H1 (cell line): ENCODE results near the gene EXT2.

Experiments
- CREB1 ChIP-seq: IDR thresholded peaks from 2 replicates; pipeline ENCODE4 v1.6.1; 2012; ENCODE audit warnings: inconsistent platforms
- EZH2 ChIP-seq: fragments of 200-600 bp; sonication (generic); IDR thresholded peaks from 2 replicates; pipeline ENCODE4 v1.7.1; 2012; ENCODE audit warnings: low read depth, mild to moderate bottlenecking, moderate library complexity, low read length, inconsistent platforms; ENCODE audit not compliant: severe bottlenecking
- MAFK ChIP-seq: IDR thresholded peaks from 2 replicates; pipeline ENCODE4 v1.6.1; 2012; ENCODE audit warnings: low read depth, mild to moderate bottlenecking, improper control_type of control experiment, low read length
- POLR2A ChIP-seq, 2 experiments: IDR thresholded peaks; 1 replicate in 1 of 2; 2 replicates in 1 of 2; pipeline ENCODE4 v1.6.1; 2011; ENCODE audit warnings: low read depth in 2 of 2, low read length in 2 of 2, mild to moderate bottlenecking in 2 of 2; ENCODE audit errors: control extremely low read depth in 1 of 2
- RAD21 ChIP-seq, 2 experiments: IDR thresholded peaks in 1 of 2; conservative IDR thresholded peaks in 1 of 2; 2 replicates each; pipeline ENCODE4 v1.6.1; 2011; ENCODE audit warnings: low read depth in 2 of 2, low read length in 2 of 2, improper control_type of control experiment in 1 of 2, inconsistent platforms in 1 of 2, mild to moderate bottlenecking in 1 of 2, moderate library complexity in 1 of 2
- RBBP5 ChIP-seq: IDR thresholded peaks from 2 replicates; pipeline ENCODE4 v1.7.1; 2012; ENCODE audit warnings: low read depth, mild to moderate bottlenecking, inconsistent platforms, low read length, moderate library complexity, borderline replicate concordance
- SIN3A ChIP-seq, 2 experiments: IDR thresholded peaks in 1 of 2; conservative IDR thresholded peaks in 1 of 2; 2 replicates each; pipeline ENCODE4 v1.6.1; 2011 to 2012; ENCODE audit warnings: low read length in 2 of 2, improper control_type of control experiment in 1 of 2, low read depth in 1 of 2, mild to moderate bottlenecking in 1 of 2
- SP4 ChIP-seq: IDR thresholded peaks from 2 replicates; pipeline ENCODE4 v1.6.1; 2012; ENCODE audit warnings: low read length, inconsistent platforms
- SRF ChIP-seq: IDR thresholded peaks from 2 replicates; pipeline ENCODE4 v1.6.1; 2011; ENCODE audit warnings: mild to moderate bottlenecking, low read depth, low read length, moderate library complexity
- TF ChIP-seq, protein P1 (sequence below), 3 experiments: IDR thresholded peaks; 1 replicate in 2 of 3; 2 replicates in 1 of 3; pipeline versions ENCODE4 v1.5.1 to v1.6.1; 2011; ENCODE audit warnings: low read length in 3 of 3, mild to moderate bottlenecking in 3 of 3, inconsistent platforms in 2 of 3, low read depth in 1 of 3, moderate library complexity in 1 of 3; ENCODE audit not compliant: insufficient read depth in 1 of 3; ENCODE audit errors: control extremely low read depth in 1 of 3
- TF ChIP-seq, protein P2 (sequence below): IDR thresholded peaks from 2 replicates; pipeline ENCODE4 v1.6.1; 2011; ENCODE audit warnings: low read length, improper control_type of control experiment

DNA sequence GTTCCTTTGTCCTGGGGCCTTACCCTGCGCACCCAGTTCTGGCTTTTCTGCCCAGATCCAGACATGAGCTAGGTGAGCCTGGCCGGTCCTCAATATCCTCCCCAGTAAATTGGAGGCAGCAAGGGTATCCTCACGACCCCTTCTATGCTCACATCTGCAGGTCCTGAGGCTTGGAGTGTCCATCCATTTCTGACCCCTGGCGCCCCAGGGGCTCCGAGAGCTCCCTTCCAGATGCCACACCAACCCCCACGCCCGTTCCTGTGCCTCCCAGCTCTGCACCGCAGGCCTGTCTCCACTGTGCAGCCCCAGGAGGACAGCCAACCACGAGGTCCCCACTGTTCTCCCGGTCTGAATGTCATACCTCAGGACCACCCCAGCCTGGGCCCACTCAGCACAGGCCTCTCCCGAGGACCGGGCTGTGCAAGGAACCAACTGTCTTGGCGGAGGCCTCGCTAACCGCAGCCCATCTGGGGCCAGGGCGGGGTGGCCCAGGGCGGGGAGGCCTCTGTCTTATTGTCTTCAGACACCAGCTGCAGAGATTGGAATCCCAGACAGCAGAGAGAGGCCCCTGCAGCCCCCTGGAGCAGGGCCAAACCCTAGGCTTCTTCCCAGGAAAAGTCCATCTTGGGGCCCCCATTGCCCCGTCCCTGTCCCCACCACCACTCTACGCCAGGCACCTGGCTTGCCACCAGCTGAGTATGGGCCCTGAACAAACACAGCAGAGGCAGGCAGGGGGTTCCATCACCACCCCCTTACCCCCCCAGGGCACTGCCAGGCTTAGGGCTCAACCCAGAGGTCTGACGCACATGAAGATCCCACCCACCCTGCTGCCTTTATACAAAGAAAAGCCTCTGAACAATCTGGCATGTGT is 175.2 kb downstream of the EXT2 start:
- TF ChIP-seq POLR2A (IDR thresholded peaks at IDR 0.05; ENCODE audit: control extremely low read depth in 1 of 2, low read depth in 2 of 2, low read length in 2 of 2): no peak
- TF ChIP-seq, protein P1, sequence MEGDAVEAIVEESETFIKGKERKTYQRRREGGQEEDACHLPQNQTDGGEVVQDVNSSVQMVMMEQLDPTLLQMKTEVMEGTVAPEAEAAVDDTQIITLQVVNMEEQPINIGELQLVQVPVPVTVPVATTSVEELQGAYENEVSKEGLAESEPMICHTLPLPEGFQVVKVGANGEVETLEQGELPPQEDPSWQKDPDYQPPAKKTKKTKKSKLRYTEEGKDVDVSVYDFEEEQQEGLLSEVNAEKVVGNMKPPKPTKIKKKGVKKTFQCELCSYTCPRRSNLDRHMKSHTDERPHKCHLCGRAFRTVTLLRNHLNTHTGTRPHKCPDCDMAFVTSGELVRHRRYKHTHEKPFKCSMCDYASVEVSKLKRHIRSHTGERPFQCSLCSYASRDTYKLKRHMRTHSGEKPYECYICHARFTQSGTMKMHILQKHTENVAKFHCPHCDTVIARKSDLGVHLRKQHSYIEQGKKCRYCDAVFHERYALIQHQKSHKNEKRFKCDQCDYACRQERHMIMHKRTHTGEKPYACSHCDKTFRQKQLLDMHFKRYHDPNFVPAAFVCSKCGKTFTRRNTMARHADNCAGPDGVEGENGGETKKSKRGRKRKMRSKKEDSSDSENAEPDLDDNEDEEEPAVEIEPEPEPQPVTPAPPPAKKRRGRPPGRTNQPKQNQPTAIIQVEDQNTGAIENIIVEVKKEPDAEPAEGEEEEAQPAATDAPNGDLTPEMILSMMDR (IDR thresholded peaks at IDR 0.05; ENCODE audit: control extremely low read depth in 1 of 3, insufficient read depth in 1 of 3, low read depth in 1 of 3, low read length in 3 of 3): no peak
- TF ChIP-seq RAD21 (IDR thresholded peaks at IDR 0.05 in 1 of 2, conservative IDR thresholded peaks at IDR 0.05 in 1 of 2; ENCODE audit: low read depth in 2 of 2, low read length in 2 of 2): no peak
- no peak for TF ChIP-seq RBBP5
- TF ChIP-seq CREB1: no peak
- TF ChIP-seq SIN3A (conservative IDR thresholded peaks at IDR 0.05 in 1 of 2, IDR thresholded peaks at IDR 0.05 in 1 of 2; ENCODE audit: low read depth in 1 of 2, low read length in 2 of 2): no peak
- TF ChIP-seq SRF: no peak
- TF ChIP-seq SP4: no peak
- TF ChIP-seq, protein P2, sequence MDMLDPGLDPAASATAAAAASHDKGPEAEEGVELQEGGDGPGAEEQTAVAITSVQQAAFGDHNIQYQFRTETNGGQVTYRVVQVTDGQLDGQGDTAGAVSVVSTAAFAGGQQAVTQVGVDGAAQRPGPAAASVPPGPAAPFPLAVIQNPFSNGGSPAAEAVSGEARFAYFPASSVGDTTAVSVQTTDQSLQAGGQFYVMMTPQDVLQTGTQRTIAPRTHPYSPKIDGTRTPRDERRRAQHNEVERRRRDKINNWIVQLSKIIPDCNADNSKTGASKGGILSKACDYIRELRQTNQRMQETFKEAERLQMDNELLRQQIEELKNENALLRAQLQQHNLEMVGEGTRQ: no peak
- TF ChIP-seq EZH2: no peak
- TF ChIP-seq MAFK: no peak
